Stimulated activated CD8-positive, alpha-beta memory T cell treated with anti-CD3 and anti-CD28 coated beads, Interleukin-7, amount 100 ng/mL, for 1 hour (primary cell): Measurements from ENCODE around the gene IFNGR1.
"Not testable (repeated sequence)": the region's sequence is repeated elsewhere in the genome, so short reads cannot be mapped to it uniquely, and the experiment has no call there.

ENCODE experiments used
- DNase-seq, 2 donors: peaks; one replicate each; pipeline ENCODE4 v3.0.0-alpha.2; 2020; ENCODE audit warnings: low read depth in 2 of 2

The IFNGR1 gene

GRCh38 chr6:137218917-137219663 is at the start of gene IFNGR1:
TSS of gene IFNGR1 (minus strand) at chr6:137219385. CDS start at chr6:137219327, 58 bp downstream.
- peak; percentile 90 to 94 for DNase-seq

- DNase-seq, result no peak
Measured at GRCh38 chr6:137268911-137269310, 49.7 kb upstream of the IFNGR1 start.

- DNase-seq, result no peak
Measured at GRCh38 chr6:137266309-137266586, 47.1 kb upstream of the IFNGR1 start.

- no peak for DNase-seq
Measured at GRCh38 chr6:137265561-137266308, 46.5 kb upstream of the IFNGR1 start.

GRCh38 chr6:137264311-137265075 is 45.3 kb upstream of the IFNGR1 start:
- DNase-seq, result no peak

GRCh38 chr6:137261761-137262160 is 42.6 kb upstream of the IFNGR1 start:
- DNase-seq, result no peak

- no peak for DNase-seq
Measured at GRCh38 chr6:137261361-137261760, 42.2 kb upstream of the IFNGR1 start.

- no peak for DNase-seq
Measured at GRCh38 chr6:137260217-137260616, 41.0 kb upstream of the IFNGR1 start.

- no peak for DNase-seq
Measured at GRCh38 chr6:137259349-137259748, 40.2 kb upstream of the IFNGR1 start.

- DNase-seq, result no peak
Measured at GRCh38 chr6:137258170-137258569, 39.0 kb upstream of the IFNGR1 start.

- no peak for DNase-seq
Measured at GRCh38 chr6:137256350-137257103, 37.3 kb upstream of the IFNGR1 start.

- DNase-seq, result no peak
Measured at GRCh38 chr6:137254966-137255365, 35.8 kb upstream of the IFNGR1 start.

- not testable (repeated sequence) for DNase-seq
Measured at GRCh38 chr6:137254430-137254829, 35.2 kb upstream of the IFNGR1 start.

- no peak for DNase-seq
Measured at GRCh38 chr6:137248702-137249101, 29.5 kb upstream of the IFNGR1 start.

GRCh38 chr6:137247724-137248123 is 28.5 kb upstream of the IFNGR1 start:
- DNase-seq, result no peak

GRCh38 chr6:137246791-137247202 is 27.6 kb upstream of the IFNGR1 start:
- DNase-seq, result no peak

GRCh38 chr6:137246164-137246563 is 27.0 kb upstream of the IFNGR1 start:
- no peak for DNase-seq

- DNase-seq, result no peak
Measured at GRCh38 chr6:137241481-137242038, 22.4 kb upstream of the IFNGR1 start.

GRCh38 chr6:137240168-137240567 is 21.0 kb upstream of the IFNGR1 start:
- DNase-seq, result no peak

- no peak for DNase-seq
Measured at GRCh38 chr6:137237413-137238170, 18.4 kb upstream of the IFNGR1 start.
